HEK293T (cell line): ENCODE measurements around the gene RNF180.

Experiments used
- CTBP1 ChIP-seq: fragments of 450-650 bp; IDR thresholded peaks from 2 replicates; pipeline ENCODE4 v1.6.1; 2016; ENCODE audit warnings: borderline replicate concordance
- ELF4 ChIP-seq: fragments of 450-650 bp; IDR thresholded peaks from 2 replicates; pipeline ENCODE4 v1.6.1; 2017; ENCODE audit warnings: antibody characterized with exemption
- FOXA1 ChIP-seq: fragments of 450-650 bp; IDR thresholded peaks from 2 replicates; pipeline ENCODE4 v1.6.1; 2016; ENCODE audit warnings: mild to moderate bottlenecking
- FOXM1 ChIP-seq: fragments of 450-650 bp; IDR thresholded peaks from 2 replicates; pipeline ENCODE4 v1.6.1; 2017; ENCODE audit warnings: mild to moderate bottlenecking, borderline replicate concordance
- PKNOX1 ChIP-seq: fragments of 450-650 bp; IDR thresholded peaks from 2 replicates; pipeline ENCODE4 v1.6.1; 2016
- SP1 ChIP-seq: fragments of 450-650 bp; IDR thresholded peaks from 2 replicates; pipeline ENCODE4 v1.6.1; 2017
- SUZ12 ChIP-seq: fragments of 450-650 bp; IDR thresholded peaks from 2 replicates; pipeline ENCODE4 v1.6.1; 2016; ENCODE audit warnings: mild to moderate bottlenecking

- no peak for TF ChIP-seq PKNOX1
- TF ChIP-seq FOXM1, result no peak
- no peak for TF ChIP-seq ELF4
- TF ChIP-seq CTBP1, result no peak
- TF ChIP-seq SUZ12, result no peak
- no peak for TF ChIP-seq FOXA1
- no peak for TF ChIP-seq SP1
Measured at GRCh38 chr5:64339769-64340168, 174.1 kb downstream of the RNF180 start.
